HepG2 (cell line): ENCODE results near the gene TRIM59. TPM values are rescaled to one million over a fixed set of nuclear protein-coding genes. Genes with fewer than 3 reads are reported as not detected.

Source experiments
- ATAC-seq: fragments of 200-7000 bp; cut with Tn5 transposase; 3 replicates; pipeline ENCODE4 v1.9.1; 2020; ENCODE audit warnings: mild to moderate bottlenecking, moderate library complexity
- BruUV-seq: library from RNA; stranded (reverse); fragments of 400-500 nt; replicated peaks from 2 replicates; lab custom pipeline; 2021; lab: Mats Ljungman, UMichigan
- CTCF ChIA-PET: fragments of 300-600 bp; formaldehyde crosslinking; extraction: SDS; loops from one replicate; lab custom pipeline; 2021; ENCODE audit warnings: low total read pairs, inconsistent platforms, low intra/inter-chr PET ratio; lab: Yijun Ruan, JAX
- POLR2A ChIA-PET: fragments of 350-600 bp; sonication (Branson Sonifier 250); formaldehyde crosslinking; loops from one replicate; lab custom pipeline; 2020; ENCODE audit warnings: antibody characterized with exemption, inconsistent platforms; lab: Yijun Ruan, JAX
- DNase-seq: peaks from one replicate; pipeline ENCODE4 v3.0.0-alpha.2; 2015; ENCODE audit warnings: low spot score
- FAIRE-seq: peaks from 3 replicates; lab custom pipeline; 2011; peaks lifted over from hg19 to GRCh38; lab: Jason Lieb, UNC
- H2AFZ ChIP-seq: one replicate; pipeline ENCODE4 v1.6.1; 2011; ENCODE audit warnings: low read length, inconsistent platforms
- H3K27ac ChIP-seq: fragments of 300-600 bp; 3 replicates; pipeline ENCODE4 v1.8.0; 2011; ENCODE audit warnings: mixed run types, mild to moderate bottlenecking, mixed read lengths, low read length, inconsistent platforms; ENCODE audit not compliant: insufficient read depth; ENCODE audit errors: extremely low read length
- H3K27me3 ChIP-seq, 2 experiments: fragments of 200-600 bp in 1 of 2; 2 replicates in 1 of 2; 3 replicates in 1 of 2; pipeline versions ENCODE4 v1.6.0 to v1.8.0; 2011; ENCODE audit warnings: low read length in 2 of 2, mild to moderate bottlenecking in 2 of 2, moderate library complexity in 2 of 2, inconsistent platforms in 1 of 2; ENCODE audit not compliant: insufficient read depth in 2 of 2, control insufficient read depth in 1 of 2
- H3K36me3 ChIP-seq, 2 experiments: fragments of 200-600 bp in 1 of 2; replicated peaks in 1 of 2; 2 replicates in 1 of 2; 3 replicates in 1 of 2; pipeline versions ENCODE4 v1.5.1 to v1.8.0; 2011; ENCODE audit warnings: low read length in 2 of 2, inconsistent platforms in 1 of 2; ENCODE audit not compliant: insufficient read depth in 2 of 2, control insufficient read depth in 1 of 2
- H3K4me1 ChIP-seq: 2 replicates; pipeline ENCODE4 v1.5.1; 2012; ENCODE audit warnings: low read length, inconsistent platforms; ENCODE audit not compliant: insufficient read depth
- H3K4me2 ChIP-seq: 2 replicates; pipeline ENCODE4 v1.6.0; 2011; ENCODE audit warnings: low read depth, low read length, inconsistent platforms
- H3K4me3 ChIP-seq, 3 experiments: fragments of 200-600 bp in 1 of 3; sonication (generic), shearing (Covaris generic) in 1 of 3; replicated peaks in 1 of 3; 2 replicates each; pipeline ENCODE4 v1.5.1; 2011 to 2016; ENCODE audit warnings: low read length in 3 of 3, inconsistent platforms in 2 of 3, low read depth in 2 of 3, mild to moderate bottlenecking in 2 of 3, control low read depth in 1 of 3, mixed read lengths in 1 of 3; ENCODE audit not compliant: insufficient read depth in 1 of 3
- H3K79me2 ChIP-seq: one replicate; pipeline ENCODE4 v1.6.1; 2011; ENCODE audit warnings: low read length, inconsistent platforms; ENCODE audit not compliant: insufficient read depth
- H3K9ac ChIP-seq: 2 replicates; pipeline ENCODE4 v1.6.0; 2011; ENCODE audit warnings: mild to moderate bottlenecking, low read depth, low read length, inconsistent platforms; ENCODE audit not compliant: insufficient read depth
- H3K9me3 ChIP-seq: 2 replicates; pipeline ENCODE4 v1.5.1; 2012; ENCODE audit warnings: mild to moderate bottlenecking, low read length
- H4K20me1 ChIP-seq: 2 replicates; pipeline ENCODE4 v1.6.0; 2011; ENCODE audit warnings: inconsistent platforms, mild to moderate bottlenecking, low read length, moderate library complexity; ENCODE audit not compliant: insufficient read depth
- DZIP1 ChIP-seq: sonication (generic); formaldehyde crosslinking; IDR thresholded peaks from 2 replicates; pipeline ENCODE4 v1.5.0; 2020; ENCODE audit warnings: mild to moderate bottlenecking, missing genetic modification reagents
- HBP1 ChIP-seq: IDR thresholded peaks from 2 replicates; pipeline ENCODE4 v1.6.1; 2016; ENCODE audit warnings: low read depth, control low read depth
- KLF11 ChIP-seq: IDR thresholded peaks from 2 replicates; pipeline ENCODE4 v1.6.1; 2016; ENCODE audit warnings: missing compliant biosample characterization
- MIER2 ChIP-seq: IDR thresholded peaks from 2 replicates; pipeline ENCODE4 v1.6.1; 2016; ENCODE audit warnings: missing biosample characterization, missing genetic modification reagents
- NR2F1 ChIP-seq, 2 experiments: fragments of 450-650 bp in 1 of 2; formaldehyde crosslinking in 1 of 2; IDR thresholded peaks; 2 replicates each; pipeline versions ENCODE4 v1.5.0 to v1.6.1; 2016 to 2020; ENCODE audit warnings: mild to moderate bottlenecking in 1 of 2, missing compliant biosample characterization in 1 of 2, missing genetic modification reagents in 1 of 2, moderate library complexity in 1 of 2
- RAD21 ChIP-seq: fragments of 450-650 bp; formaldehyde crosslinking; IDR thresholded peaks from 2 replicates; pipeline ENCODE4 v1.5.0; 2020; ENCODE audit warnings: mild to moderate bottlenecking
- SOX6 ChIP-seq, 2 experiments: fragments of 450-650 bp in 1 of 2; sonication (generic) in 1 of 2; formaldehyde crosslinking in 1 of 2; IDR thresholded peaks; 2 replicates each; pipeline versions ENCODE4 v1.4.0 to v1.6.1; 2017 to 2020; ENCODE audit warnings: antibody characterized with exemption in 1 of 2, mild to moderate bottlenecking in 1 of 2, missing genetic modification reagents in 1 of 2
- ZFP36L1 ChIP-seq: sonication (generic); formaldehyde crosslinking; IDR thresholded peaks from 2 replicates; pipeline ENCODE4 v1.8.0; 2022; ENCODE audit warnings: mild to moderate bottlenecking, missing genetic modification reagents, moderate library complexity
- ZFY ChIP-seq: sonication (generic); formaldehyde crosslinking; IDR thresholded peaks from 2 replicates; pipeline ENCODE4 v1.4.0; 2020; ENCODE audit warnings: missing genetic modification reagents
- ZHX1 ChIP-seq: sonication (generic); formaldehyde crosslinking; IDR thresholded peaks from 2 replicates; pipeline ENCODE4 v1.8.1; 2022; ENCODE audit warnings: low read depth, mild to moderate bottlenecking, missing genetic modification reagents
- ZIK1 ChIP-seq: sonication (generic); formaldehyde crosslinking; IDR thresholded peaks from 2 replicates; pipeline ENCODE4 v1.5.0; 2020; ENCODE audit warnings: mild to moderate bottlenecking, low read depth, missing genetic modification reagents, borderline replicate concordance
- WGBS: methylation state at CpG from one replicate; pipeline ENCODE4 v1.1.6; 2017; ENCODE audit warnings: low lambda C conversion rate; 5-methylcytosine and 5-hydroxymethylcytosine counted together
- in situ Hi-C: cut with HindIII; loops from 2 replicates; pipeline ENCODE4 v1.10.0; 2017; ENCODE audit warnings: low pct_unique_long_range_greater_than_20kb; ENCODE audit not compliant: extremely low pct_ligation_motif_present
- intact Hi-C: fragments of 100-400 bp; cut with micrococcal nuclease; formaldehyde crosslinking; loops from one replicate; pipeline ENCODE4 v1.10.0; 2022; ENCODE audit not compliant: unreplicated experiment
- polyA plus RNA-seq, 8 experiments: library from polyadenylated mRNA; depleted of rRNA in 3 of 8; stranded (reverse) in 7 of 8; unstranded in 1 of 8; fragments of >200 nt; fragmentation: Illumina TruSeq in 4 of 8; extraction: Trizol in 4 of 8; gene quantifications; 2 replicates each; pipeline versions ENCODE4 v1.2.1 to v1.2.3, GENCODE V29; 2011 to 2016; ENCODE audit warnings: low read depth in 4 of 8, missing spikeins in 1 of 8, mixed read lengths in 1 of 8; ENCODE audit not compliant: insufficient read depth in 1 of 8
- total RNA-seq, 5 experiments: library from RNA; depleted of rRNA; stranded (reverse); fragments of >200 nt; fragmentation: Illumina TruSeq; extraction: Trizol; gene quantifications; 2 replicates each; pipeline ENCODE4 v1.2.3, GENCODE V29; 2016; ENCODE audit warnings: low read depth in 1 of 5

The TRIM59 gene
- total and polyA plus RNA-seq, 2 of the 13 experiments (the other 11 are each of a cell fraction or from before 2014, with no cell fraction given), result 1.3 to 3.2 TPM

- TF ChIP-seq ZFP36L1 (CRISPR knock-in tag) (no peak), KLF11 (CRISPR knock-in tag) (no peak), MIER2 (CRISPR knock-in tag) (no peak), ZFY (CRISPR knock-in tag) (no peak), ZHX1 (CRISPR knock-in tag) (no peak), DZIP1 (no peak)
Observed at GRCh38 chr3:160464321-160464720, 14.7 kb upstream of the TRIM59 start (continued).

GRCh38 chr3:160460033-160460432 is 10.4 kb upstream of the TRIM59 start:
- H3K27me3 ChIP-seq, result peaks cover 0 to 8% of the 10 kb centered on the region in 2 experiments; a peak in 4 of 5 replicates
- BruUV-seq, result no TSS peak
- no peak overlapping the region for H3K27ac ChIP-seq
- H3K9me3 ChIP-seq, result no peaks in the 10 kb centered on the region
- CTCF ChIA-PET, result no interaction called here
- intact Hi-C loops (no loop called here), in situ Hi-C loops (no loop called here)
- WGBS, result 0% methylated on average over 1 of the region's 3 CpGs
- H3K4me3 ChIP-seq, result no peak overlapping the region
- no peak overlapping the region for H3K9ac ChIP-seq
- H2AFZ ChIP-seq, result no peak overlapping the region
- DNase-seq (no peak), FAIRE-seq (no peak), ATAC-seq (peak; percentile 73)
- POLR2A ChIA-PET, result interaction anchor here (0.8 kb wide), 1 partner anchor 10 kb away, joined by 3 read pairs; the partner anchor contains the start of gene TRIM59
- H3K79me2 ChIP-seq, result no peaks in the 10 kb centered on the region
- no peaks in the 10 kb centered on the region for H3K4me1 ChIP-seq
- H4K20me1 ChIP-seq, result no peaks in the 10 kb centered on the region
- H3K4me2 ChIP-seq, result no peak overlapping the region
- H3K36me3 ChIP-seq, result no peaks in the 10 kb centered on the region
- TF ChIP-seq RAD21 (CRISPR knock-in tag), result no peak
- no peak for TF ChIP-seq SOX6 (IDR thresholded peaks at IDR 0.05)
- no peak for TF ChIP-seq SOX6 (CRISPR knock-in tag; IDR thresholded peaks at IDR 0.05)
- no peak for TF ChIP-seq ZIK1 (CRISPR knock-in tag)
- TF ChIP-seq HBP1 (CRISPR knock-in tag), result no peak
- no peak for TF ChIP-seq NR2F1 (CRISPR knock-in tag; IDR thresholded peaks at IDR 0.05)
- no peak for TF ChIP-seq KLF11 (CRISPR knock-in tag)
